C4-2B (cell line): Measurements from ENCODE around the gene TMEM239.

ENCODE experiments used
- ZFX ChIP-seq: fragments of 450-650 bp; IDR thresholded peaks from 2 replicates; pipeline ENCODE4 v1.6.1; 2017
- TF ChIP-seq, protein P1 (sequence below): fragments of 450-650 bp; conservative IDR thresholded peaks from 2 replicates; pipeline ENCODE4 v1.5.1; 2017; ENCODE audit warnings: mild to moderate bottlenecking

- TF ChIP-seq, protein P1, sequence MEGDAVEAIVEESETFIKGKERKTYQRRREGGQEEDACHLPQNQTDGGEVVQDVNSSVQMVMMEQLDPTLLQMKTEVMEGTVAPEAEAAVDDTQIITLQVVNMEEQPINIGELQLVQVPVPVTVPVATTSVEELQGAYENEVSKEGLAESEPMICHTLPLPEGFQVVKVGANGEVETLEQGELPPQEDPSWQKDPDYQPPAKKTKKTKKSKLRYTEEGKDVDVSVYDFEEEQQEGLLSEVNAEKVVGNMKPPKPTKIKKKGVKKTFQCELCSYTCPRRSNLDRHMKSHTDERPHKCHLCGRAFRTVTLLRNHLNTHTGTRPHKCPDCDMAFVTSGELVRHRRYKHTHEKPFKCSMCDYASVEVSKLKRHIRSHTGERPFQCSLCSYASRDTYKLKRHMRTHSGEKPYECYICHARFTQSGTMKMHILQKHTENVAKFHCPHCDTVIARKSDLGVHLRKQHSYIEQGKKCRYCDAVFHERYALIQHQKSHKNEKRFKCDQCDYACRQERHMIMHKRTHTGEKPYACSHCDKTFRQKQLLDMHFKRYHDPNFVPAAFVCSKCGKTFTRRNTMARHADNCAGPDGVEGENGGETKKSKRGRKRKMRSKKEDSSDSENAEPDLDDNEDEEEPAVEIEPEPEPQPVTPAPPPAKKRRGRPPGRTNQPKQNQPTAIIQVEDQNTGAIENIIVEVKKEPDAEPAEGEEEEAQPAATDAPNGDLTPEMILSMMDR: no peak
- no peak for TF ChIP-seq ZFX
Observed at GRCh38 chr20:2809690-2810089, 6.5 kb upstream of the TMEM239 start.
